Measurements from ENCODE around the gene FDXR.

- TF ChIP-seq CTCF (IDR thresholded peaks at IDR 0.05) (no peak), POLR2A (IDR thresholded peaks at IDR 0.05) (no peak), POLR2AphosphoS5 (IDR thresholded peaks at IDR 0.05; ENCODE audit: insufficient read depth in 1 of 2, low read depth in 1 of 2) (no peak)
Measured at GRCh38 chr17:74875977-74876593, 3.3 kb upstream of the FDXR start.

Data from vagina (tissue), 2 donors.